Measurements from ENCODE around the gene GRB10. TPM values are rescaled to one million over a fixed set of nuclear protein-coding genes. Genes with fewer than 3 reads are reported as not detected.
A peak's percentile ranks its signal among the peaks of the same experiment; 100 is the strongest.

Gene GRB10
- total RNA-seq, 4 donors from 2014 or later = 28.5 to 58.0 (median 53.0) TPM

DNA sequence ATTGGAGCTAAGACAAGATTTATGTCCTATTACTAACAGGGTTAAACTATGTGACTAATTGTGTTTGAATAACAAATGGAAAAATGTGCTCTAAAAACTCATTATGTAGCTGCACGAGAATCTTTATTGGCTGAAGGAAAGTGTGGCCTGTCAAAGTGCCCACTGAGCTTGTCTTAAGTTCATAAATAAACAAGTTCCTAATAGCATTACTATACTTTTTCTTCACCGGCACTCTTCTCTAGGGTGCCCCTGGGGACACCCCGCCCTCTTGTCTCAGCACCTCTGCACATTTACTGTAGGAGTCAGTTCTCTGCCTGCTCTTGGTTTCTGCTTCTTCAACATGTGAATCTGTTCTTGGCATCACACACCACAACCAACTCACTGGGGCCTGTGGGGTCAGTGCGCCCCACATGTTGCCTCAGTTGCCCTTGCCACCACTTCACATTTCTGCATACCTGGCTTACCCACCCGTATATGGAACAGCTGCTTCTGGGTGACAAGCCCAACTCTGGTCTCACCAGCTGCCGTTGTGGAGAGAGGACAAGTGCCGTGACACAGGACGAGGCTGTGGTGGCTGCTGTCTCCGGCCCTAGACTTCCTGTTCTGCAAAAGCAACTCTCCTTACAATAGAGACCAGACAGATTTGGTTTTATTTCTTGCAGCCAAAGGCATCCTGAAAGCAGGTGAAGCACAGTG, 121.2 kb downstream of the GRB10 start:
- Histone ChIP-seq H3K36me3 (peaks cover 0 to 38% of the 10 kb centered on the region in 2 donors), H3K4me3 (no peak overlapping the region), H3K27me3 (no peaks in the 10 kb centered on the region), H3K4me1 (peaks cover 7 to 78% (median 34%) of the 10 kb centered on the region in 3 donors), H3K27ac (peak overlapping the region in 2 of 4 donors; percentile 1 to 19), H3K9me3 (no peaks in the 10 kb centered on the region)
- TF ChIP-seq POLR2A (IDR thresholded peaks at IDR 0.05) (no peak), EP300 (IDR thresholded peaks at IDR 0.05) (no peak), POLR2AphosphoS5 (IDR thresholded peaks at IDR 0.05) (no peak)
- TF ChIP-seq, protein P1, sequence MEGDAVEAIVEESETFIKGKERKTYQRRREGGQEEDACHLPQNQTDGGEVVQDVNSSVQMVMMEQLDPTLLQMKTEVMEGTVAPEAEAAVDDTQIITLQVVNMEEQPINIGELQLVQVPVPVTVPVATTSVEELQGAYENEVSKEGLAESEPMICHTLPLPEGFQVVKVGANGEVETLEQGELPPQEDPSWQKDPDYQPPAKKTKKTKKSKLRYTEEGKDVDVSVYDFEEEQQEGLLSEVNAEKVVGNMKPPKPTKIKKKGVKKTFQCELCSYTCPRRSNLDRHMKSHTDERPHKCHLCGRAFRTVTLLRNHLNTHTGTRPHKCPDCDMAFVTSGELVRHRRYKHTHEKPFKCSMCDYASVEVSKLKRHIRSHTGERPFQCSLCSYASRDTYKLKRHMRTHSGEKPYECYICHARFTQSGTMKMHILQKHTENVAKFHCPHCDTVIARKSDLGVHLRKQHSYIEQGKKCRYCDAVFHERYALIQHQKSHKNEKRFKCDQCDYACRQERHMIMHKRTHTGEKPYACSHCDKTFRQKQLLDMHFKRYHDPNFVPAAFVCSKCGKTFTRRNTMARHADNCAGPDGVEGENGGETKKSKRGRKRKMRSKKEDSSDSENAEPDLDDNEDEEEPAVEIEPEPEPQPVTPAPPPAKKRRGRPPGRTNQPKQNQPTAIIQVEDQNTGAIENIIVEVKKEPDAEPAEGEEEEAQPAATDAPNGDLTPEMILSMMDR (IDR thresholded peaks at IDR 0.05) = no peak
- WGBS, 2 donors (ENCODE audit: low coverage in 1 of 2) = 48 to 50% methylated on average over 4 to 8 of the region's 9 CpGs
- no peak for ATAC-seq

DNA sequence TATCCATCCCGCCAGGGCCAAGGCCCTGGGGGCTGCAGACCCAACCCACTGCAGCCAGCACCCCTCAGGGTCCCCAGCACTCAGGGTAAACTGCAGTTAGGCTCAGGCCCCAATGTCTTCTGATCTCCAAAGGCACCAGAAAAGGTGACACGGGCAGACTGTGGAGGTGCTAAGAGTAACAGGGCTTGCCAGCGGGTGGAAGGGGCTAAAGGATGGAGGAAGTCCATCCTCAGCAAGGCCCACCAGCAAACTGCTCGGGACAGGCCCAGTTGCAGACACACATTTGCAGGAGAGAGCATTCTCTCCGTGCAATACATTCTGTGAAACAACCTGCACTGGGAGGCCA, 121.9 kb downstream of the GRB10 start:
- no peak for TF ChIP-seq EP300 (IDR thresholded peaks at IDR 0.05)
- TF ChIP-seq, protein P1 (IDR thresholded peaks at IDR 0.05) = no peak
- no peak for TF ChIP-seq POLR2A (IDR thresholded peaks at IDR 0.05)
- TF ChIP-seq POLR2AphosphoS5 (IDR thresholded peaks at IDR 0.05) = no peak
- Histone ChIP-seq H3K27me3 (no peaks in the 10 kb centered on the region), H3K4me1 (peaks cover 9 to 79% (median 35%) of the 10 kb centered on the region in 3 donors), H3K36me3 (peaks cover 0 to 38% of the 10 kb centered on the region in 2 donors), H3K27ac (no peak overlapping the region), H3K4me3 (no peak overlapping the region), H3K9me3 (no peaks in the 10 kb centered on the region)
- WGBS, 2 donors (ENCODE audit: low coverage in 1 of 2) = 73 to 90% methylated on average over 2 to 4 of the region's 5 CpGs
- ATAC-seq = no peak

DNA sequence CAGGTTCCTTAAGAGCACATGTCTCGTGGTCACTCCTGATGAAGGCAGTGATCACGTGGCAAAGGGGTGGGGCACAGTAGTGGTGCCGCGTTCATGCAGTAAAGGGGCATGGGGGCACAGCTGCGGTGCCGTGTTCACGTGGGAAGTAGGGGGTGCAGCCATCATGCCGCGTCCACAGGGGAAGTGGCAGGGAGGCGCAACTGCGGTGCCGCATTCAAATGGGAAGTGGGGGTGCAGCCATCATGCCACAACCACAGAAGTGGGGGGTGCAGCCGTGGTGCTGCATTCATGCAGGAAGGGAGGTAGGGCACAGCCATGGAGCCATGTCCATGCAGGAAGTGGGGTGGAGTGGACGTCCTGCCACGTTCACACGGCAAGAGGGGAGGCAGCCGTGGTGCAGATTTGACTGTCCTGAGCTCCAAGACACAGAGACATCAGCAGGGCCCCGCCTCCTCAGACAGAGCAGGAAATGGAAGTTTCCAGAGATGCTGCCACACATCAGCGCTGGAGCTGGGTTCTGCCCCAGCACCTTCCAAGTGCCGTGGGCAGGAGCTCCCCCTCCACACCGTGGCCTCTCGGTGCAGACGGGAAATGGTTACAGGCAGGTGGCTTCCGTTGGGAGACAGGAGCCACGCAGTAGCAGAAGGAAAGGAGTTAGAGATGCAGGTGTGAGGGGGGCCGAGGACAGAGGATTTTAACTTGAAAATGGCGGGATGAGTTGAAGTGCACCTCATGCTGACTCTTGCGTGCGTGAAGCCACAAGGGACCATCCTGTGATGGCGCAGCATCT, 122.5 kb downstream of the GRB10 start:
- Histone ChIP-seq H3K9me3 (no peaks in the 10 kb centered on the region), H3K36me3 (peaks cover 0 to 38% of the 10 kb centered on the region in 2 donors), H3K27ac (no peak overlapping the region), H3K4me1 (peaks cover 9 to 80% (median 34%) of the 10 kb centered on the region in 3 donors), H3K4me3 (no peak overlapping the region), H3K27me3 (no peaks in the 10 kb centered on the region)
- ATAC-seq = no peak
- 65 to 90% methylated on average over 4 to 14 of the region's 30 CpGs for WGBS, 2 donors (ENCODE audit: low coverage in 1 of 2)
- TF ChIP-seq, protein P1 (IDR thresholded peaks at IDR 0.05) = no peak
- TF ChIP-seq EP300 (IDR thresholded peaks at IDR 0.05) = no peak
- TF ChIP-seq POLR2AphosphoS5 (IDR thresholded peaks at IDR 0.05) = no peak
- no peak for TF ChIP-seq POLR2A (IDR thresholded peaks at IDR 0.05)

DNA sequence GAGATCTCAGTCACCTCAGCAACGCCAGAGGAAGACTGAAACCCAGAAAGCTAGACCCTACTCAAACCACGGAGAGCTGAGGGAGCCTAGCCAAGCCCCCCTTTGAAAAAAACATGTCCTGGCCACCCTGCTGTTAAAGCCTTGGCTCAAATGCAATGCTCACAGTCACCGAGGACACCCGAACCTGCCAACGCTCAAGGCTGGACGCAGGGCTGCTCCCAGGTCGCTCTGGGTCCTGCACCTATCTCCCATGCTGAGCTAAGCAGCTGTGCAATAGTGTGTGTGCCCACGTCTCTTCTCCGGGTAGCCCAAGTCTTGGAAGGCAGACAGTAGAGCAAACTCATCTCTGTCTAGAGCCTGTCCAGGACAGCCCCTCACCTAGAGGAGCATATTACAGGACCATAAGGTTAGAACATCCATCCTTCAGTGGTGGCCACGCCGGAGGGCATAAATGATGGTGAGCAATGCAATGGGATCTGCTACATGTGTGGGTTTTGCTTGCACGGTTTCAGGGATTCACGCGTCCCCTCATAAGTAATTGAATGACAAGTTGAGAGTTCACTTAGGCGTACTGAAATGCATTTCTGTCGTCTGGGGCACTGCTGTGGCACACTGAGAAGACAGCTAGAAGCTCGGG, 123.2 kb downstream of the GRB10 start:
- ATAC-seq = no peak

More for the DNA sequence above, 123.2 kb downstream of the GRB10 start:
- 91 to 93% methylated on average over 6 to 9 of the region's 17 CpGs for WGBS, 2 donors (ENCODE audit: low coverage in 1 of 2)
- no peak overlapping the region for H3K27ac ChIP-seq
- H3K9me3 ChIP-seq = no peaks in the 10 kb centered on the region
- no peak overlapping the region for H3K4me3 ChIP-seq
- H3K4me1 ChIP-seq = peaks cover 9 to 80% (median 38%) of the 10 kb centered on the region in 3 donors
- peaks cover 0 to 38% of the 10 kb centered on the region in 2 donors for H3K36me3 ChIP-seq
- TF ChIP-seq, protein P1 (IDR thresholded peaks at IDR 0.05) = no peak
- TF ChIP-seq POLR2AphosphoS5 (IDR thresholded peaks at IDR 0.05) (no peak), EP300 (IDR thresholded peaks at IDR 0.05) (no peak), POLR2A (IDR thresholded peaks at IDR 0.05) (no peak)
- no peaks in the 10 kb centered on the region for H3K27me3 ChIP-seq

Measured in gastroesophageal sphincter (tissue), 4 donors.